Neural progenitor cell (in vitro differentiated cells): ENCODE measurements around the gene CHMP4B.

ENCODE experiments used
- EZH2 ChIP-seq: fragments of 200-600 bp; sonication (generic); IDR thresholded peaks from 2 replicates; pipeline ENCODE4 v1.6.1; 2017; ENCODE audit warnings: antibody characterized with exemption, mild to moderate bottlenecking, moderate library complexity
- TF ChIP-seq, protein P1 (sequence below): fragments of 200-600 bp; sonication (generic); IDR thresholded peaks from 2 replicates; pipeline ENCODE4 v1.5.1; 2017; ENCODE audit warnings: antibody characterized with exemption, mild to moderate bottlenecking

DNA sequence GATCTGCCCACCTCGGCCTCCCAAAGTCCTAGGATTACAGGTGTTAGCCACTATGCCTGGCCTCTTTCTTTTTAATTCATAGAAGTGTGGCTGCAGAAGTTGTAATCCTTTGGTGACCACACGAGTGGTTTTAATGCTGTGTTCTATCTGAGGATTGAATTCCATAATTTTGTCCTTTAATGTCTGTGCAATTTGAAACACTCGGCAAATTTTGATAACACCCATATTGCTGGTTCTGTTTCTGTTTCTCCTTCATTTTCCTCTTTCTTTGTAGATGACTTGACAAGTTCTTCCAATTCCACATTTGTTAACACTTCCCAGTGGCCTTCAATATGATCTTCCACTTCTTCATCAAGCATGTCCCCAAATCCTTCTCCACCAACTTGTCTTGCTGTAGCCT, 2.8 kb upstream of the CHMP4B start:
- TF ChIP-seq, protein P1, sequence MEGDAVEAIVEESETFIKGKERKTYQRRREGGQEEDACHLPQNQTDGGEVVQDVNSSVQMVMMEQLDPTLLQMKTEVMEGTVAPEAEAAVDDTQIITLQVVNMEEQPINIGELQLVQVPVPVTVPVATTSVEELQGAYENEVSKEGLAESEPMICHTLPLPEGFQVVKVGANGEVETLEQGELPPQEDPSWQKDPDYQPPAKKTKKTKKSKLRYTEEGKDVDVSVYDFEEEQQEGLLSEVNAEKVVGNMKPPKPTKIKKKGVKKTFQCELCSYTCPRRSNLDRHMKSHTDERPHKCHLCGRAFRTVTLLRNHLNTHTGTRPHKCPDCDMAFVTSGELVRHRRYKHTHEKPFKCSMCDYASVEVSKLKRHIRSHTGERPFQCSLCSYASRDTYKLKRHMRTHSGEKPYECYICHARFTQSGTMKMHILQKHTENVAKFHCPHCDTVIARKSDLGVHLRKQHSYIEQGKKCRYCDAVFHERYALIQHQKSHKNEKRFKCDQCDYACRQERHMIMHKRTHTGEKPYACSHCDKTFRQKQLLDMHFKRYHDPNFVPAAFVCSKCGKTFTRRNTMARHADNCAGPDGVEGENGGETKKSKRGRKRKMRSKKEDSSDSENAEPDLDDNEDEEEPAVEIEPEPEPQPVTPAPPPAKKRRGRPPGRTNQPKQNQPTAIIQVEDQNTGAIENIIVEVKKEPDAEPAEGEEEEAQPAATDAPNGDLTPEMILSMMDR: no peak
- TF ChIP-seq EZH2: no peak
